Vagina (tissue), 2 donors: Measurements from ENCODE around the gene EFNA3. TPM values are rescaled to one million over a fixed set of nuclear protein-coding genes. Genes with fewer than 3 reads are reported as not detected.
A peak's percentile ranks its signal among the peaks of the same experiment; 100 is the strongest.

Source experiments
- DNase-seq, 2 donors: peaks; one replicate each; pipeline ENCODE4 v3.0.0-alpha.2; 2017; ENCODE audit errors: extremely low spot score in 2 of 2
- H3K27ac ChIP-seq: fragments of 200-600 bp; sonication (generic); one replicate; pipeline ENCODE4 v1.5.1; 2019
- H3K27me3 ChIP-seq: fragments of 200-600 bp; sonication (generic); one replicate; pipeline ENCODE4 v1.5.1; 2019
- H3K36me3 ChIP-seq, 2 donors: fragments of 200-600 bp; sonication (generic); one replicate each; pipeline ENCODE4 v1.5.1; 2017 to 2019
- H3K4me1 ChIP-seq: fragments of 200-600 bp; sonication (generic); one replicate; pipeline ENCODE4 v1.5.1; 2019
- H3K4me3 ChIP-seq, 2 donors: fragments of 200-600 bp; sonication (generic); 1 replicate in 1 of 2; 2 replicates in 1 of 2; pipeline ENCODE4 v1.5.1; 2016 to 2019
- H3K9me3 ChIP-seq: fragments of 200-600 bp; sonication (generic); one replicate; pipeline ENCODE4 v1.5.1; 2019
- CTCF ChIP-seq, 3 experiments: fragments of 450-650 bp in 2 of 3; fragments of 200-600 bp in 1 of 3; sonication (generic) in 1 of 3; IDR thresholded peaks; one replicate each; pipeline ENCODE4 v1.5.1; 2017 to 2019; ENCODE audit warnings: antibody characterized with exemption in 3 of 3, mild to moderate bottlenecking in 2 of 3, moderate library complexity in 2 of 3
- POLR2A ChIP-seq, 2 donors: fragments of 450-650 bp; IDR thresholded peaks; one replicate each; pipeline ENCODE4 v1.6.1; 2017; ENCODE audit warnings: antibody characterized with exemption in 2 of 2, mild to moderate bottlenecking in 2 of 2, moderate library complexity in 2 of 2
- POLR2AphosphoS5 ChIP-seq, 2 donors: sonication (generic); formaldehyde crosslinking; IDR thresholded peaks; one replicate each; pipeline ENCODE4 v1.9.0; 2017; ENCODE audit warnings: antibody characterized with exemption in 2 of 2, mild to moderate bottlenecking in 2 of 2, low read depth in 1 of 2; ENCODE audit not compliant: insufficient read depth in 1 of 2
- intact Hi-C: fragments of 100-400 bp; cut with DNase I; formaldehyde crosslinking; loops from one replicate; pipeline ENCODE4 v1.15.1; 2023
- total RNA-seq: library from RNA; depleted of rRNA; stranded (reverse); fragments of >200 nt; gene quantifications from one replicate; pipeline ENCODE4 v1.2.3, GENCODE V29; 2016

EFNA3 gene
- total RNA-seq, 1 donor from 2014 or later, result 22.3 TPM

- no peaks in the 10 kb centered on the region for H3K27me3 ChIP-seq
- no peak for DNase-seq
- H3K36me3 ChIP-seq, result no peaks in the 10 kb centered on the region
- H3K27ac ChIP-seq, result peak overlapping the region; percentile 17
- H3K4me3 ChIP-seq, result no peak overlapping the region
- TF ChIP-seq CTCF (IDR thresholded peaks at IDR 0.05) (no peak), POLR2AphosphoS5 (IDR thresholded peaks at IDR 0.05; ENCODE audit: insufficient read depth in 1 of 2, low read depth in 1 of 2) (no peak), POLR2A (IDR thresholded peaks at IDR 0.05) (no peak)
- H3K4me1 ChIP-seq, result peaks cover 63% of the 10 kb centered on the region
- no peaks in the 10 kb centered on the region for H3K9me3 ChIP-seq
- intact Hi-C loops, result no loop called here
Measured at GRCh38 chr1:155124503-155125463, 46.1 kb downstream of the EFNA3 start.

GRCh38 chr1:155125511-155125945, 46.9 kb downstream of the EFNA3 start:
- intact Hi-C loops, result no loop called here
- H3K4me3 ChIP-seq, result no peak overlapping the region
- no peak for TF ChIP-seq POLR2A (IDR thresholded peaks at IDR 0.05)
- no peak for TF ChIP-seq CTCF (IDR thresholded peaks at IDR 0.05)
- no peak for TF ChIP-seq POLR2AphosphoS5 (IDR thresholded peaks at IDR 0.05; ENCODE audit: insufficient read depth in 1 of 2, low read depth in 1 of 2)
- H3K27ac ChIP-seq, result peak overlapping the region; percentile 92
- no peaks in the 10 kb centered on the region for H3K9me3 ChIP-seq
- DNase-seq, result no peak
- H3K4me1 ChIP-seq, result peaks cover 68% of the 10 kb centered on the region
- H3K27me3 ChIP-seq, result no peaks in the 10 kb centered on the region
- H3K36me3 ChIP-seq, result no peaks in the 10 kb centered on the region

GRCh38 chr1:155125946-155126555, 47.4 kb downstream of the EFNA3 start:
- no peak for DNase-seq
- Histone ChIP-seq H3K27me3 (no peaks in the 10 kb centered on the region), H3K4me1 (peaks cover 73% of the 10 kb centered on the region), H3K36me3 (no peaks in the 10 kb centered on the region), H3K4me3 (peak overlapping the region; percentile 78 to 88), H3K9me3 (no peaks in the 10 kb centered on the region), H3K27ac (peak overlapping the region; percentile 92)
- intact Hi-C loops, result no loop called here
- TF ChIP-seq CTCF (IDR thresholded peaks at IDR 0.05) (no peak), POLR2AphosphoS5 (IDR thresholded peaks at IDR 0.05; ENCODE audit: insufficient read depth in 1 of 2, low read depth in 1 of 2) (peak in 1 of 2 donors; percentile 50), POLR2A (IDR thresholded peaks at IDR 0.05) (no peak)

GRCh38 chr1:155126556-155127104, 48.0 kb downstream of the EFNA3 start:
- peak overlapping the region; percentile 78 to 88 for H3K4me3 ChIP-seq
- H3K9me3 ChIP-seq, result no peaks in the 10 kb centered on the region
- no peaks in the 10 kb centered on the region for H3K27me3 ChIP-seq
- DNase-seq, result no peak
- H3K4me1 ChIP-seq, result peaks cover 79% of the 10 kb centered on the region
- no peak for TF ChIP-seq POLR2AphosphoS5 (IDR thresholded peaks at IDR 0.05; ENCODE audit: insufficient read depth in 1 of 2, low read depth in 1 of 2)
- intact Hi-C loops, result no loop called here
- H3K36me3 ChIP-seq, result peaks cover 0 to 4% of the 10 kb centered on the region in 2 donors
- H3K27ac ChIP-seq, result peak overlapping the region; percentile 92

- Histone ChIP-seq H3K27me3 (no peaks in the 10 kb centered on the region), H3K4me1 (peaks cover 86% of the 10 kb centered on the region), H3K36me3 (peaks cover 0 to 11% of the 10 kb centered on the region in 2 donors), H3K27ac (peak within 1 kb of the TSS; percentile 92), H3K4me3 (peak within 1 kb of the TSS; percentile 78 to 88), H3K9me3 (no peaks in the 10 kb centered on the region)
- DNase-seq, result peak in 1 of 2 donors; percentile 87
- peak; percentile 13 to 45 for TF ChIP-seq POLR2AphosphoS5 (IDR thresholded peaks at IDR 0.05; ENCODE audit: insufficient read depth in 1 of 2, low read depth in 1 of 2)
- TF ChIP-seq POLR2A (IDR thresholded peaks at IDR 0.05), result peak in 1 of 2 donors; percentile 64
- no peak for TF ChIP-seq CTCF (IDR thresholded peaks at IDR 0.05)
- intact Hi-C loops, result no loop called here
Measured at GRCh38 chr1:155127105-155127966, 48.7 kb downstream of the EFNA3 start, which contains the start of gene EFNA1. EFNA1 (plus strand) TSS chr1:155127876; CDS start chr1:155127978, 102 bp downstream.
